ENCODE data around the gene ORMDL1. TPM values are rescaled to one million over a fixed set of nuclear protein-coding genes. Genes with fewer than 3 reads are reported as not detected.

ORMDL1 gene, protein sequence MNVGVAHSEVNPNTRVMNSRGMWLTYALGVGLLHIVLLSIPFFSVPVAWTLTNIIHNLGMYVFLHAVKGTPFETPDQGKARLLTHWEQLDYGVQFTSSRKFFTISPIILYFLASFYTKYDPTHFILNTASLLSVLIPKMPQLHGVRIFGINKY
- total RNA-seq (2021) (38.4 to 40.1 TPM (median 39.9 TPM) in 3 replicates), Bru-seq, nascent RNA (percentile 94 among the genes with signal in this experiment)
- long read RNA-seq, experiment 1, transcript ORMDL1-202 (5 exons, 1,137 nt): minor isoform, 31 of 235 reads
- long read RNA-seq, experiment 1, transcript ORMDL1-201 (3 exons, 2,692 nt): minor isoform, 28 of 235 reads
- long read RNA-seq, experiment 1, transcript ORMDL1-203 (4 exons, 2,009 nt): major isoform, 127 of 235 reads
- long read RNA-seq, experiment 1, partial matches to known transcripts: 12 of 235 reads
- long read RNA-seq, experiment 1, other reads (novel, unspliced or antisense): 36 of 235 reads
- long read RNA-seq, experiment 2, transcript ORMDL1-201 (3 exons, 2,692 nt): minor isoform, 12 of 68 reads
- long read RNA-seq, experiment 2, transcript ORMDL1-203 (4 exons, 2,009 nt): major isoform, 27 of 68 reads
- long read RNA-seq, experiment 2, partial matches to known transcripts: 9 of 68 reads
- long read RNA-seq, experiment 2, other reads (novel, unspliced or antisense): 18 of 68 reads
- long read RNA-seq, experiment 3, transcript ORMDL1-202 (5 exons, 1,137 nt): minor isoform, 123 of 356 reads
- long read RNA-seq, experiment 3, transcript ORMDL1-201 (3 exons, 2,692 nt): minor isoform, 15 of 356 reads
- long read RNA-seq, experiment 3, transcript ORMDL1-203 (4 exons, 2,009 nt): major isoform, 155 of 356 reads
- long read RNA-seq, experiment 3, partial matches to known transcripts: 9 of 356 reads
- long read RNA-seq, experiment 3, other reads (novel, unspliced or antisense): 54 of 356 reads

- Mint-ChIP-seq H3K27ac (peak within 1 kb of the TSS; percentile 92), H3K9me3 (no peaks in the 10 kb centered on the region), H3K36me3 (peaks cover 41% of the 10 kb centered on the region), H3K4me3 (peak within 1 kb of the TSS; percentile 82), H3K4me1 (peaks cover 30% of the 10 kb centered on the region), H3K27me3 (ENCODE audit: low read depth) (no peaks in the 10 kb centered on the region)
- CTCF ChIA-PET: interaction anchor here (1.0 to 1.9 kb wide), 3 partner anchors 21 to 107 kb away, joined by 3 to 13 read pairs (median 4); partner anchors contain the start of gene OSGEPL1
- DNase-seq (ENCODE audit: low spot score) (peak; percentile 93), ATAC-seq (peak; percentile 95)
- POLR2A ChIA-PET: interaction anchor here (0.9 to 1.9 kb wide), 3 partner anchors 18 to 123 kb away, joined by 3 to 15 read pairs (median 4); partner anchors contain the start of gene OSGEPL1
- TF ChIP-seq PREB (CRISPR knock-in tag; IDR thresholded peaks at IDR 0.05; ENCODE audit: borderline replicate concordance) (peak; percentile 37; the same call in 1 of the 2 replicates), ATF1 (CRISPR knock-in tag; IDR thresholded peaks at IDR 0.05) (no peak; the same call in none of the 2 replicates), E2F4 (CRISPR knock-in tag; IDR thresholded peaks at IDR 0.05; ENCODE audit: borderline replicate concordance, low read depth) (no peak), SMAD3 (CRISPR knock-in tag; IDR thresholded peaks at IDR 0.05; ENCODE audit: borderline replicate concordance) (peak; percentile 84; the same call in 1 of the 2 replicates), ETV6 (CRISPR knock-in tag; IDR thresholded peaks at IDR 0.05) (peak; percentile 78), ZNF671 (CRISPR knock-in tag; IDR thresholded peaks at IDR 0.05) (no peak), ZNF423 (CRISPR knock-in tag; IDR thresholded peaks at IDR 0.05) (no peak), CDX4 (CRISPR knock-in tag; IDR thresholded peaks at IDR 0.05; ENCODE audit: borderline replicate concordance) (no peak), ELF4 (CRISPR knock-in tag; IDR thresholded peaks at IDR 0.05; ENCODE audit: low read depth) (no peak), GRHL2 (CRISPR knock-in tag; IDR thresholded peaks at IDR 0.05; ENCODE audit: insufficient replicate concordance, severe bottlenecking) (no peak), CREB1 (CRISPR knock-in tag; IDR thresholded peaks at IDR 0.05) (0 out of 2 replicates have a peak, but pooled peaks have one; percentile 46), NFATC4 (CRISPR knock-in tag; IDR thresholded peaks at IDR 0.05) (no peak), ZNF416 (CRISPR knock-in tag; IDR thresholded peaks at IDR 0.05) (no peak), PRRX2 (CRISPR knock-in tag; IDR thresholded peaks at IDR 0.05) (no peak), ATF3 (CRISPR knock-in tag; conservative IDR thresholded peaks at IDR 0.05) (no peak), JAZF1 (CRISPR knock-in tag; IDR thresholded peaks at IDR 0.05) (no peak), ZNF263 (CRISPR knock-in tag; IDR thresholded peaks at IDR 0.05; ENCODE audit: low read depth) (no peak), HMGA2 (CRISPR knock-in tag; IDR thresholded peaks at IDR 0.05) (0 out of 2 replicates have a peak, but pooled peaks have one; percentile 4), KAT7 (CRISPR knock-in tag; IDR thresholded peaks at IDR 0.05; ENCODE audit: borderline replicate concordance) (0 out of 2 replicates have a peak, but pooled peaks have one; percentile 95)
- TF ChIP-seq, protein P1, sequence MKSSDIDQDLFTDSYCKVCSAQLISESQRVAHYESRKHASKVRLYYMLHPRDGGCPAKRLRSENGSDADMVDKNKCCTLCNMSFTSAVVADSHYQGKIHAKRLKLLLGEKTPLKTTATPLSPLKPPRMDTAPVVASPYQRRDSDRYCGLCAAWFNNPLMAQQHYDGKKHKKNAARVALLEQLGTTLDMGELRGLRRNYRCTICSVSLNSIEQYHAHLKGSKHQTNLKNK (CRISPR knock-in tag; IDR thresholded peaks at IDR 0.05): no peak
- TF ChIP-seq, protein P2, sequence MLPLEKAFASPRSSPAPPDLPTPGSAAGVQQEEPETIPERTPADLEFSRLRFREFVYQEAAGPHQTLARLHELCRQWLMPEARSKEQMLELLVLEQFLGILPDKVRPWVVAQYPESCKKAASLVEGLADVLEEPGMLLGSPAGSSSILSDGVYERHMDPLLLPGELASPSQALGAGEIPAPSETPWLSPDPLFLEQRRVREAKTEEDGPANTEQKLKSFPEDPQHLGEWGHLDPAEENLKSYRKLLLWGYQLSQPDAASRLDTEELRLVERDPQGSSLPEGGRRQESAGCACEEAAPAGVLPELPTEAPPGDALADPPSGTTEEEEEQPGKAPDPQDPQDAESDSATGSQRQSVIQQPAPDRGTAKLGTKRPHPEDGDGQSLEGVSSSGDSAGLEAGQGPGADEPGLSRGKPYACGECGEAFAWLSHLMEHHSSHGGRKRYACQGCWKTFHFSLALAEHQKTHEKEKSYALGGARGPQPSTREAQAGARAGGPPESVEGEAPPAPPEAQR (CRISPR knock-in tag; IDR thresholded peaks at IDR 0.05): no peak
- TF ChIP-seq, protein P3, sequence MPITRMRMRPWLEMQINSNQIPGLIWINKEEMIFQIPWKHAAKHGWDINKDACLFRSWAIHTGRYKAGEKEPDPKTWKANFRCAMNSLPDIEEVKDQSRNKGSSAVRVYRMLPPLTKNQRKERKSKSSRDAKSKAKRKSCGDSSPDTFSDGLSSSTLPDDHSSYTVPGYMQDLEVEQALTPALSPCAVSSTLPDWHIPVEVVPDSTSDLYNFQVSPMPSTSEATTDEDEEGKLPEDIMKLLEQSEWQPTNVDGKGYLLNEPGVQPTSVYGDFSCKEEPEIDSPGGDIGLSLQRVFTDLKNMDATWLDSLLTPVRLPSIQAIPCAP (CRISPR knock-in tag; IDR thresholded peaks at IDR 0.05): peak; percentile 84
- TF ChIP-seq, protein P4, sequence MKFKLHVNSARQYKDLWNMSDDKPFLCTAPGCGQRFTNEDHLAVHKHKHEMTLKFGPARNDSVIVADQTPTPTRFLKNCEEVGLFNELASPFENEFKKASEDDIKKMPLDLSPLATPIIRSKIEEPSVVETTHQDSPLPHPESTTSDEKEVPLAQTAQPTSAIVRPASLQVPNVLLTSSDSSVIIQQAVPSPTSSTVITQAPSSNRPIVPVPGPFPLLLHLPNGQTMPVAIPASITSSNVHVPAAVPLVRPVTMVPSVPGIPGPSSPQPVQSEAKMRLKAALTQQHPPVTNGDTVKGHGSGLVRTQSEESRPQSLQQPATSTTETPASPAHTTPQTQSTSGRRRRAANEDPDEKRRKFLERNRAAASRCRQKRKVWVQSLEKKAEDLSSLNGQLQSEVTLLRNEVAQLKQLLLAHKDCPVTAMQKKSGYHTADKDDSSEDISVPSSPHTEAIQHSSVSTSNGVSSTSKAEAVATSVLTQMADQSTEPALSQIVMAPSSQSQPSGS (CRISPR knock-in tag; IDR thresholded peaks at IDR 0.05; ENCODE audit: borderline replicate concordance, low read depth): no peak
- TF ChIP-seq, protein P5, sequence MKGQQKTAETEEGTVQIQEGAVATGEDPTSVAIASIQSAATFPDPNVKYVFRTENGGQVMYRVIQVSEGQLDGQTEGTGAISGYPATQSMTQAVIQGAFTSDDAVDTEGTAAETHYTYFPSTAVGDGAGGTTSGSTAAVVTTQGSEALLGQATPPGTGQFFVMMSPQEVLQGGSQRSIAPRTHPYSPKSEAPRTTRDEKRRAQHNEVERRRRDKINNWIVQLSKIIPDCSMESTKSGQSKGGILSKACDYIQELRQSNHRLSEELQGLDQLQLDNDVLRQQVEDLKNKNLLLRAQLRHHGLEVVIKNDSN (CRISPR knock-in tag; IDR thresholded peaks at IDR 0.05): peak; percentile 60; the same call in 1 of the 2 replicates
Measured at GRCh38 chr2:189783927-189784867, at the start of gene ORMDL1, which contains the start of gene PMS1. TSS of gene ORMDL1 (minus strand) at chr2:189784339. CDS start at chr2:189782595, 1,744 bp downstream. TSS of gene PMS1 (plus strand) at chr2:189784450. CDS start at chr2:189791810, 7,360 bp downstream.

Measured in WTC11 (cell line).